NCI-H460 (cell line): ENCODE data around the gene NHERF2. TPM values are rescaled to one million over a fixed set of nuclear protein-coding genes. Genes with fewer than 3 reads are reported as not detected.

Experiments used
- DNase-seq: peaks from one replicate; pipeline ENCODE4 v3.0.0-alpha.2; 2016; ENCODE audit warnings: low read depth; ENCODE audit errors: extremely low read depth
- polyA plus RNA-seq: library from polyadenylated mRNA; depleted of rRNA; stranded (reverse); fragments of >200 nt; gene quantifications from 2 replicates; pipeline ENCODE4 v1.2.3, GENCODE V29; 2014; cell fraction: nucleus; rRNA removed
- total RNA-seq: library from RNA; depleted of rRNA; stranded (reverse); fragments of >200 nt; shearing (Covaris generic); gene quantifications from 2 replicates; pipeline ENCODE4 v1.2.3, GENCODE V29; 2014; rRNA removed

The NHERF2 gene
- total RNA-seq: 11.1 and 13.3 TPM in 2 replicates
- 19.9 and 20.7 TPM in 2 replicates for polyA plus RNA-seq

- DNase-seq: no peak
Observed at GRCh38 chr16:2026461-2027023, at the start of gene NHERF2. Gene NHERF2 (plus strand): TSS chr16:2026902. CDS start chr16:2027006, 104 bp downstream.

- no peak for DNase-seq
Observed at GRCh38 chr16:1976951-1977874, 49.5 kb upstream of the NHERF2 start.

GRCh38 chr16:1977875-1978268, 48.8 kb upstream of the NHERF2 start:
- DNase-seq: no peak

- no peak for DNase-seq
Observed at GRCh38 chr16:1978476-1979120, 48.1 kb upstream of the NHERF2 start.

- no peak for DNase-seq
Observed at GRCh38 chr16:1979271-1980029, 47.3 kb upstream of the NHERF2 start.

GRCh38 chr16:1980030-1980769, 46.5 kb upstream of the NHERF2 start:
- DNase-seq: no peak

GRCh38 chr16:1980770-1981087, 46.0 kb upstream of the NHERF2 start:
- no peak for DNase-seq

- no peak for DNase-seq
Observed at GRCh38 chr16:1981398-1981836, 45.3 kb upstream of the NHERF2 start, which contains the start of gene NOXO1. Gene NOXO1 (minus strand): TSS chr16:1981469. CDS start chr16:1981179, 290 bp downstream.

GRCh38 chr16:1982013-1982433, 44.7 kb upstream of the NHERF2 start:
- no peak for DNase-seq

GRCh38 chr16:1982991-1983543, 43.6 kb upstream of the NHERF2 start:
- DNase-seq: no peak

GRCh38 chr16:1983544-1984346, 43.0 kb upstream of the NHERF2 start, which contains the start of gene GFER:
Gene GFER (plus strand): TSS chr16:1984193. CDS start chr16:1984219, 26 bp downstream.
- DNase-seq: peak; percentile 91

- no peak for DNase-seq
Observed at GRCh38 chr16:1984347-1985225, 42.1 kb upstream of the NHERF2 start.

- DNase-seq: no peak
Observed at GRCh38 chr16:1985466-1986150, 41.1 kb upstream of the NHERF2 start.

- no peak for DNase-seq
Observed at GRCh38 chr16:1987198-1987597, 39.5 kb upstream of the NHERF2 start.

- DNase-seq: no peak
Observed at GRCh38 chr16:1989209-1990100, 37.2 kb upstream of the NHERF2 start, which contains the start of gene SYNGR3. Gene SYNGR3 (plus strand): TSS chr16:1989970. CDS start chr16:1990103, 133 bp downstream.

- DNase-seq: no peak
Observed at GRCh38 chr16:1990101-1990350, 36.7 kb upstream of the NHERF2 start.
